Muscle layer of colon (tissue), 2 donors: Measurements from ENCODE around the gene POLR2E.

Experiments
- H3K27ac ChIP-seq: one replicate; pipeline ENCODE4 v1.7.0; 2013; ENCODE audit warnings: low read depth, mild to moderate bottlenecking, low read length, moderate library complexity
- H3K27me3 ChIP-seq, 2 donors: one replicate each; pipeline ENCODE4 v1.7.0; 2013; ENCODE audit warnings: low read length in 2 of 2, mild to moderate bottlenecking in 2 of 2; ENCODE audit not compliant: insufficient read depth in 2 of 2, control insufficient read depth in 1 of 2
- H3K36me3 ChIP-seq: one replicate; pipeline ENCODE4 v1.7.0; 2013; ENCODE audit warnings: mild to moderate bottlenecking, low read length; ENCODE audit not compliant: insufficient read depth
- H3K4me1 ChIP-seq: one replicate; pipeline ENCODE4 v1.7.0; 2013; ENCODE audit warnings: mild to moderate bottlenecking, low read length; ENCODE audit not compliant: insufficient read depth
- H3K4me3 ChIP-seq, 2 donors: one replicate each; pipeline ENCODE4 v1.7.0; 2013; ENCODE audit warnings: low read length in 2 of 2, low read depth in 1 of 2, mild to moderate bottlenecking in 1 of 2, moderate library complexity in 1 of 2
- H3K9ac ChIP-seq: one replicate; pipeline ENCODE4 v1.7.0; 2013; ENCODE audit warnings: low read length
- H3K9me3 ChIP-seq: one replicate; pipeline ENCODE4 v1.7.0; 2013; ENCODE audit warnings: mild to moderate bottlenecking, low read length
- donor health status: abdominal sarcoma.
- donor health status: Adenocarcinoma of cecum.

The POLR2E gene

GRCh38 chr19:1107661-1108261 is 12.6 kb upstream of the POLR2E start:
- Histone ChIP-seq H3K4me3 (no peak overlapping the region), H3K27me3 (no peaks in the 10 kb centered on the region), H3K4me1 (peaks cover 22% of the 10 kb centered on the region), H3K36me3 (peaks cover 16% of the 10 kb centered on the region), H3K9ac (no peak overlapping the region), H3K27ac (no peak overlapping the region), H3K9me3 (no peaks in the 10 kb centered on the region)

GRCh38 chr19:1106841-1107660 is 11.9 kb upstream of the POLR2E start:
- Histone ChIP-seq H3K27ac (no peak overlapping the region), H3K4me3 (no peak overlapping the region), H3K27me3 (no peaks in the 10 kb centered on the region), H3K4me1 (peaks cover 26% of the 10 kb centered on the region), H3K9ac (no peak overlapping the region), H3K9me3 (no peaks in the 10 kb centered on the region), H3K36me3 (peaks cover 16% of the 10 kb centered on the region)

GRCh38 chr19:1105873-1106840 is 11.0 kb upstream of the POLR2E start:
- H3K36me3 ChIP-seq: peaks cover 16% of the 10 kb centered on the region

GRCh38 chr19:1105008-1105872 is 10.1 kb upstream of the POLR2E start:
- Histone ChIP-seq H3K9me3 (no peaks in the 10 kb centered on the region), H3K4me3 (peak overlapping the region; percentile 72 to 98), H3K9ac (no peak overlapping the region), H3K27ac (peak overlapping the region; percentile 77), H3K4me1 (peaks cover 33% of the 10 kb centered on the region), H3K27me3 (no peaks in the 10 kb centered on the region), H3K36me3 (peaks cover 16% of the 10 kb centered on the region)

More at GRCh38 chr19:1105873-1106840, 11.0 kb upstream of the POLR2E start:
- Histone ChIP-seq H3K27ac (peak overlapping the region; percentile 77), H3K9ac (no peak overlapping the region), H3K9me3 (no peaks in the 10 kb centered on the region), H3K27me3 (no peaks in the 10 kb centered on the region), H3K4me1 (peaks cover 33% of the 10 kb centered on the region), H3K4me3 (no peak overlapping the region)

- Histone ChIP-seq H3K36me3 (peaks cover 16% of the 10 kb centered on the region), H3K4me3 (peak overlapping the region; percentile 72 to 98), H3K9ac (no peak overlapping the region), H3K27me3 (no peaks in the 10 kb centered on the region), H3K27ac (peak overlapping the region; percentile 77), H3K9me3 (no peaks in the 10 kb centered on the region), H3K4me1 (peaks cover 33% of the 10 kb centered on the region)
Measured at GRCh38 chr19:1104311-1105007, 9.3 kb upstream of the POLR2E start.

- peaks cover 36% of the 10 kb centered on the region for H3K4me1 ChIP-seq
- peaks cover 16% of the 10 kb centered on the region for H3K36me3 ChIP-seq
Measured at GRCh38 chr19:1103708-1104310, 8.6 kb upstream of the POLR2E start, which contains the start of gene GPX4. GPX4 (plus strand) TSS chr19:1103994; CDS start chr19:1104044, 50 bp downstream.

GRCh38 chr19:1103132-1103707 is 8.0 kb upstream of the POLR2E start:
- Histone ChIP-seq H3K27me3 (no peaks in the 10 kb centered on the region), H3K4me1 (peaks cover 36% of the 10 kb centered on the region), H3K9ac (no peak overlapping the region), H3K9me3 (no peaks in the 10 kb centered on the region), H3K4me3 (peak overlapping the region; percentile 8 to 45), H3K36me3 (peaks cover 16% of the 10 kb centered on the region), H3K27ac (peak overlapping the region; percentile 96)

More at GRCh38 chr19:1103708-1104310, 8.6 kb upstream of the POLR2E start, which contains the start of gene GPX4:
- Histone ChIP-seq H3K27me3 (no peaks in the 10 kb centered on the region), H3K9ac (no peak within 1 kb of the TSS), H3K27ac (peak within 1 kb of the TSS; percentile 96), H3K4me3 (peak within 1 kb of the TSS; percentile 72 to 98), H3K9me3 (no peaks in the 10 kb centered on the region)

- H3K9me3 ChIP-seq: no peaks in the 10 kb centered on the region
- no peak overlapping the region for H3K9ac ChIP-seq
- peaks cover 15% of the 10 kb centered on the region for H3K36me3 ChIP-seq
- peaks cover 36% of the 10 kb centered on the region for H3K4me1 ChIP-seq
- no peak overlapping the region for H3K4me3 ChIP-seq
- H3K27ac ChIP-seq: peak overlapping the region; percentile 72
- no peaks in the 10 kb centered on the region for H3K27me3 ChIP-seq
Measured at GRCh38 chr19:1102407-1103131, 7.4 kb upstream of the POLR2E start.

- Histone ChIP-seq H3K27ac (peak overlapping the region; percentile 72), H3K4me3 (no peak overlapping the region), H3K9ac (no peak overlapping the region), H3K36me3 (peaks cover 4% of the 10 kb centered on the region), H3K27me3 (no peaks in the 10 kb centered on the region), H3K9me3 (no peaks in the 10 kb centered on the region), H3K4me1 (peaks cover 34% of the 10 kb centered on the region)
Measured at GRCh38 chr19:1101337-1101698, 6.1 kb upstream of the POLR2E start.
